Endothelial cell of umbilical vein (primary cell): ENCODE data around the gene PRM3.

ENCODE experiments used
- EZH2 ChIP-seq: IDR thresholded peaks from 2 replicates; pipeline ENCODE4 v1.6.1; 2012; ENCODE audit warnings: borderline replicate concordance, low read depth, mild to moderate bottlenecking, moderate library complexity, low read length, inconsistent platforms; ENCODE audit not compliant: severe bottlenecking
- GATA2 ChIP-seq: IDR thresholded peaks from 2 replicates; pipeline ENCODE4 v1.7.0; 2011; ENCODE audit warnings: low read depth, mild to moderate bottlenecking, moderate library complexity, mixed read lengths, low read length; ENCODE audit not compliant: insufficient read length, insufficient read depth
- MYC ChIP-seq: IDR thresholded peaks from one replicate; pipeline ENCODE4 v1.6.1; 2011; ENCODE audit warnings: mild to moderate bottlenecking, low read depth, low read length
- POLR2A ChIP-seq: IDR thresholded peaks from 2 replicates; pipeline ENCODE4 v1.6.1; 2012; ENCODE audit warnings: low read depth, mild to moderate bottlenecking, control low read depth, low read length
- POLR2AphosphoS5 ChIP-seq: IDR thresholded peaks from 2 replicates; pipeline ENCODE4 v1.6.1; 2012; ENCODE audit warnings: low read depth, mild to moderate bottlenecking, control low read depth, low read length, moderate library complexity; ENCODE audit not compliant: insufficient read depth
- TF ChIP-seq, protein P1 (sequence below), 2 donors: IDR thresholded peaks; 1 replicate in 1 of 2; 2 replicates in 1 of 2; pipeline ENCODE4 v1.5.1; 2011; ENCODE audit warnings: low read length in 2 of 2, mild to moderate bottlenecking in 2 of 2, moderate library complexity in 2 of 2, control low read depth in 1 of 2, inconsistent platforms in 1 of 2, low read depth in 1 of 2; ENCODE audit not compliant: insufficient read depth in 1 of 2; ENCODE audit errors: extremely low read depth in 1 of 2
- TF ChIP-seq, protein P2 (sequence below): IDR thresholded peaks from 2 replicates; pipeline ENCODE4 v1.6.1; 2011; ENCODE audit not compliant: insufficient read depth, insufficient read length

DNA sequence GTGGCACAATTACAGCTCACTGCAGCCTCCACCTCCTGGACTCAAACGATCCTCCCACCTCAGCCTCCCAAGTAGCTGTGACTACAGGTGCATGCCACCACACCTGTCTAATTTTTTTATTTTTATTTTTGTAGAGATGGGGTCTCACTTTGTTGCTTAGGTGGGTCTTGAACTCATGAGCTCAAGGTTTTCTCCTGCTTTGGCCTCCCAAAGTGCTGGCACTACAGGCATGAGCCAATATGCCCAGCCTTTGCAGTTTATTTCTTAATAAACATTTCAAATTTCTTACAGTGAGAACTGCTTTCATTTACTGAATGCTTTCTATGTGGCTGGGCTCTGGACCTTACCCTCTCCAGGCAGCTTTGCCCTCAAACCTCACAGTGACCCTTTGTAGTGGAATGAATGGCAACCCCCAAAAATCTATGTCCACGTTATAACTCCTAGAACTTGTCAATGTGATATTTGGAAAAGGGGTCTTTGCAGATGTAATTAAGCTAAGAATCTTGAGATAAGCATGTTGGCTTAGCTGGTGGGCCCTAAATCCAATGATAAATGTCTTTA lies 2.7 kb downstream of the PRM3 start:
- TF ChIP-seq MYC (no peak), EZH2 (no peak), POLR2A (no peak), POLR2AphosphoS5 (no peak), GATA2 (no peak)
- TF ChIP-seq, protein P1, sequence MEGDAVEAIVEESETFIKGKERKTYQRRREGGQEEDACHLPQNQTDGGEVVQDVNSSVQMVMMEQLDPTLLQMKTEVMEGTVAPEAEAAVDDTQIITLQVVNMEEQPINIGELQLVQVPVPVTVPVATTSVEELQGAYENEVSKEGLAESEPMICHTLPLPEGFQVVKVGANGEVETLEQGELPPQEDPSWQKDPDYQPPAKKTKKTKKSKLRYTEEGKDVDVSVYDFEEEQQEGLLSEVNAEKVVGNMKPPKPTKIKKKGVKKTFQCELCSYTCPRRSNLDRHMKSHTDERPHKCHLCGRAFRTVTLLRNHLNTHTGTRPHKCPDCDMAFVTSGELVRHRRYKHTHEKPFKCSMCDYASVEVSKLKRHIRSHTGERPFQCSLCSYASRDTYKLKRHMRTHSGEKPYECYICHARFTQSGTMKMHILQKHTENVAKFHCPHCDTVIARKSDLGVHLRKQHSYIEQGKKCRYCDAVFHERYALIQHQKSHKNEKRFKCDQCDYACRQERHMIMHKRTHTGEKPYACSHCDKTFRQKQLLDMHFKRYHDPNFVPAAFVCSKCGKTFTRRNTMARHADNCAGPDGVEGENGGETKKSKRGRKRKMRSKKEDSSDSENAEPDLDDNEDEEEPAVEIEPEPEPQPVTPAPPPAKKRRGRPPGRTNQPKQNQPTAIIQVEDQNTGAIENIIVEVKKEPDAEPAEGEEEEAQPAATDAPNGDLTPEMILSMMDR (IDR thresholded peaks at IDR 0.05; ENCODE audit: extremely low read depth in 1 of 2, insufficient read depth in 1 of 2, low read depth in 1 of 2, low read length in 2 of 2), result no peak
- TF ChIP-seq, protein P2, sequence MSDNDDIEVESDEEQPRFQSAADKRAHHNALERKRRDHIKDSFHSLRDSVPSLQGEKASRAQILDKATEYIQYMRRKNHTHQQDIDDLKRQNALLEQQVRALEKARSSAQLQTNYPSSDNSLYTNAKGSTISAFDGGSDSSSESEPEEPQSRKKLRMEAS, result no peak
